Astrocyte of the spinal cord (primary cell): Measurements from ENCODE around the gene SLC4A3.

Source experiments
- DNase-seq: peaks from one replicate; pipeline ENCODE4 v3.0.0; 2011; ENCODE audit warnings: low read depth, low spot score
- H3K4me3 ChIP-seq: 2 replicates; pipeline ENCODE4 v1.5.1; 2011; ENCODE audit warnings: low read depth, mild to moderate bottlenecking, low read length, moderate library complexity
- in situ Hi-C: cut with HindIII; loops from 2 replicates; pipeline ENCODE4 v1.10.0; 2017; ENCODE audit warnings: low sequenced_read_pairs
- TF ChIP-seq, protein P1 (sequence below): IDR thresholded peaks from 2 replicates; pipeline ENCODE4 v1.5.1; 2012; ENCODE audit warnings: low read depth, mild to moderate bottlenecking, low read length, inconsistent platforms

Gene SLC4A3

DNA sequence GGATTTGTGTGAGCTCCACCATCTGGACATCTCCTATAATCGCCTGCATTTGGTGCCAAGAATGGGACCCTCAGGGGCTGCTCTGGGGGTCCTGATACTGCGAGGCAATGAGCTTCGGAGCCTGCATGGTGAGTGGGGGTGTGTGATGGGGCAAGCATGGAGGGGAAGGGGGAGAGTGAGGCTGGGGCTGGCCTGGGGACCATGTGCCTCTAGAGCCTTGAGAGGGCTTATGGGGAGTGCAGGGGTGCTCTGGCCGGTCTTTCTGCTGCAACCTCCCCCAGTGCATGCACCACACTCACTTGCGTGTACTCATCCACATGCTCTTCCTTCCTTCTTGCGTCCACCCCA lies 21.8 kb upstream of the SLC4A3 start:
- in situ Hi-C loops = no loop called here
- TF ChIP-seq, protein P1, sequence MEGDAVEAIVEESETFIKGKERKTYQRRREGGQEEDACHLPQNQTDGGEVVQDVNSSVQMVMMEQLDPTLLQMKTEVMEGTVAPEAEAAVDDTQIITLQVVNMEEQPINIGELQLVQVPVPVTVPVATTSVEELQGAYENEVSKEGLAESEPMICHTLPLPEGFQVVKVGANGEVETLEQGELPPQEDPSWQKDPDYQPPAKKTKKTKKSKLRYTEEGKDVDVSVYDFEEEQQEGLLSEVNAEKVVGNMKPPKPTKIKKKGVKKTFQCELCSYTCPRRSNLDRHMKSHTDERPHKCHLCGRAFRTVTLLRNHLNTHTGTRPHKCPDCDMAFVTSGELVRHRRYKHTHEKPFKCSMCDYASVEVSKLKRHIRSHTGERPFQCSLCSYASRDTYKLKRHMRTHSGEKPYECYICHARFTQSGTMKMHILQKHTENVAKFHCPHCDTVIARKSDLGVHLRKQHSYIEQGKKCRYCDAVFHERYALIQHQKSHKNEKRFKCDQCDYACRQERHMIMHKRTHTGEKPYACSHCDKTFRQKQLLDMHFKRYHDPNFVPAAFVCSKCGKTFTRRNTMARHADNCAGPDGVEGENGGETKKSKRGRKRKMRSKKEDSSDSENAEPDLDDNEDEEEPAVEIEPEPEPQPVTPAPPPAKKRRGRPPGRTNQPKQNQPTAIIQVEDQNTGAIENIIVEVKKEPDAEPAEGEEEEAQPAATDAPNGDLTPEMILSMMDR = no peak

DNA sequence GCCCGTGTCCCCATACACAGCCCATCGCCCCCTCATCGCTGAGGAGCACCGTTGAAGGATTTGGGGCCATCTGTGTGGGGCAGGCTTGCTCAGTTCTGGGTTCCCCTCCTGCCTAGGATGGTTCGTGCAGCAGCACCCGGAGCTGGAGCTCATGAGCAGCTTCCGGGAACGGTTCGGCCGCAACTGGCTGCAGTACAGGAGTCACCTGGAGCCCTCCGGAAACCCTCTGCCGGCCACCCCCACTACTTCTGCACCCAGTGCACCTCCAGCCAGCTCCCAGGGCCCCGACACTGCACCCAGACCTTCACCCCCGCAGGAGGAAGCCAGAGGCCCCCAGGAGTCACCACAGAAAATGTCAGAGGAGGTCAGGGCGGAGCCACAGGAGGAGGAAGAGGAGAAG lies 19.5 kb upstream of the SLC4A3 start:
- in situ Hi-C loops = no loop called here
- TF ChIP-seq, protein P1 = no peak
- no peak for DNase-seq
- H3K4me3 ChIP-seq = no peak overlapping the region

More for the DNA sequence above, 21.8 kb upstream of the SLC4A3 start:
- no peak for DNase-seq
- H3K4me3 ChIP-seq = no peak overlapping the region

DNA sequence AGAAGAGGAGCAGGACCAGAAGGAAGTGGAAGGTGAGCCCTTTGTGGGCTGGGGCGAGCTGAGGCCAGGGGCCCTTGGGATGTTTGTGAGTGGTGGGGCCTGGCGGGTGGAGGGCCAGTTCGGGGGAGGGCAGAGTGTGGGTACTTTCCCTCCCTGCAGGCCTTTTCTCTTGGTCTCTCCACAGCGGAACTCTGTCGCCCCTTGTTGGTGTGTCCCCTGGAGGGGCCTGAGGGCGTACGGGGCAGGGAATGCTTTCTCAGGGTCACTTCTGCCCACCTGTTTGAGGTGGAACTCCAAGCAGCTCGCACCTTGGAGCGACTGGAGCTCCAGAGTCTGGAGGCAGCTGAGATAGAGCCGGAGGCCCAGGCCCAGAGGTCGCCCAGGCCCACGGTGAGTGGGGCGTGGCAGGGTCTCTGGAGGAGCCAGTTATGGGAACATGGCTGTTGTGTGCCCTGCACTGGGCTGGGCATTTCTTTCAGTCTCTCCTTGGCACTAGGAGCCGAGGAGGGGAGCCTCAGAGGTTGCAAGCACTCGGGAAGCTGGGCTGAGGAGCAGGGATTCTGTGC lies 18.9 kb upstream of the SLC4A3 start:
- TF ChIP-seq, protein P1 = no peak
- in situ Hi-C loops = no loop called here
- H3K4me3 ChIP-seq = no peak overlapping the region
- no peak for DNase-seq

DNA sequence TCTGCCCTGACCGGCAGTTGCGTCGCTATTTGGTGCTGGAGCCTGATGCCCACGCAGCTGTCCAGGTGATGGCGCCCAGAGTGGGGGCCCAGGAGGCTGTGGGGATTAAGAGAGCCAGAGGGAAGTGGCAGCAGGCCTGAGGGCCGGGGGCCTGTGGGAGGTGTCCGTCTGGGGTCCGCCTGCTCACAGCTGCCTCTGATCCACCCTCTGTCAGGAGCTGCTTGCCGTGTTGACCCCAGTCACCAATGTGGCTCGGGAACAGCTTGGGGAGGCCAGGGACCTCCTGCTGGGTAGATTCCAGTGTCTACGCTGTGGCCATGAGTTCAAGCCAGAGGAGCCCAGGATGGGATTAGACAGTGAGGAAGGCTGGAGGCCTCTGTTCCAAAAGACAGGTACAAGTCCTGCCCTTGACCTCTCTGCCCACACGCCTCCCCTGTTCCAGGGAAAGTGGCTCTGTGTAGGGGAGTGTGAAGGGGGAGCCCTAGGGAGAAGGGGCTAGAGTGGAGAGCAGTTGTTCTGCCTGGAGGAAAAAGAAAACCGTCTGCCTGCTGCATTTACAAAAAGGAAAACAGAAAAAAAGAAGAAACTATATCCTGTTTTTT lies 18.2 kb upstream of the SLC4A3 start:
- TF ChIP-seq, protein P1 = no peak
- in situ Hi-C loops = no loop called here
- DNase-seq = no peak
- H3K4me3 ChIP-seq = no peak overlapping the region

DNA sequence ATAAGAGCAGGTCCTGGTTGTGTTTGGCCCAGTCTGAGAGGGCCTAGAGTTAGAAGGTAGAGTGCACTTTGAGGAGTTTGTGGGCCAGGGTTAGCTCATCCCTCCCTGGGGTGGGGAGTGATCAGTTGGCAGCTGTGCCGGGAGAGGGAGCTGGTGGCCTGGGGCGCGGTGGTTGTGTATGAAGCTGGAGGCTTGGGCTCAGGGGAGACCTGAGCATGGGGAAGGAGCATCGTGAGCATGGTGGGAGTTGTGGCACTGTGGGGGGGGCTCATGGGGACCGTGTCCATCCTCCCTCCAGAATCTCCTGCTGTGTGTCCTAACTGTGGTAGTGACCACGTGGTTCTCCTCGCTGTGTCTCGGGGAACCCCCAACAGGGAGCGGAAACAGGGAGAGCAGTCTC lies 16.1 kb upstream of the SLC4A3 start:
- TF ChIP-seq, protein P1 = no peak
- in situ Hi-C loops = no loop called here
- no peak for DNase-seq
- H3K4me3 ChIP-seq = no peak overlapping the region

DNA sequence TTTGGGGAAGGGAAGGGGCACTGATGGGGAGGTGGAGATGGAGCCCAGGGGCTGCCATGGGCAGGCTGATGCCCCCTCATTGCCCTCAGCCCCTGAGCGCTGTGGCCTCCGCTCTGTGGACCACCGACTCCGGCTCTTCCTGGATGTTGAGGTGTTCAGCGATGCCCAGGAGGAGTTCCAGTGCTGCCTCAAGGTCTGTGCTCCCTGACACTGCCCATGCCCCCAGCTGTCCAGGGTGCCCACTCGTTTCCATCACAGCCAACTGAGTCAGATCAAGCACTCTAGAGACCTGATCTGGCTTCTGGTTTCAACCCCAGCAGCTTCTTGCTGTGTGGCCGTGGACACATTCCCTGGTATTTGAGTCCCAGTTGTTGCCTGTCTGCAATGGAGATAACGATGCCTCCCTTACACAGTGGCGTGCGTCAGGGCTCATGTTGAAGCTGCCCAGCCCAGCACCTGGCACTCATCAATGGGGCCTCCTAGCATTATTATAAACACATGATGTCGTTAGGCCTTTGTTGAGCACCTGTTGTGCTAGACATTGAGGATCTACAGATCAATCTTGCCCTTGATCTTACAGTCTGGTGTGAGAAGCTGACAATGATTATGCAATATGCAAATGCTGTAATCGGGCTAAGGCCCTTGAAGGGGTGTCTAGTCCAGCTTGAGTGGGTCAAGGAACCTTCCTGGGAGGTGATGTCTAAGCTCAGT lies 15.4 kb upstream of the SLC4A3 start:
- DNase-seq = no peak
- H3K4me3 ChIP-seq = no peak overlapping the region
- TF ChIP-seq, protein P1 = no peak
- in situ Hi-C loops = no loop called here
